GM23338 (cell line): ENCODE data around the gene BLZF1. TPM values are rescaled to one million over a fixed set of nuclear protein-coding genes. Genes with fewer than 3 reads are reported as not detected.

Source experiments
- ATAC-seq: fragments of 200-7000 bp; cut with Tn5 transposase; 3 replicates; pipeline ENCODE4 v1.9.1; 2020
- DNase-seq: peaks from one replicate; pipeline ENCODE4 v3.0.0-alpha.2; 2015; ENCODE audit warnings: low spot score
- H2AFZ ChIP-seq: fragments of 200-600 bp; sonication (generic); 2 replicates; pipeline ENCODE4 v1.8.0; 2016; ENCODE audit warnings: antibody characterized with exemption, mild to moderate bottlenecking, moderate library complexity
- H3F3A ChIP-seq: fragments of 200-600 bp; sonication (generic); replicated peaks from 2 replicates; pipeline ENCODE4 v1.8.0; 2017; ENCODE audit warnings: antibody characterized with exemption, mixed run types, low read depth
- H3K27ac ChIP-seq: fragments of 200-600 bp; sonication (generic); 2 replicates; pipeline ENCODE4 v1.6.1; 2016; ENCODE audit warnings: low read depth
- H3K27me3 ChIP-seq: fragments of 200-600 bp; sonication (generic); 2 replicates; pipeline ENCODE4 v1.8.0; 2016; ENCODE audit warnings: mild to moderate bottlenecking, mixed run types, moderate library complexity; ENCODE audit not compliant: insufficient read depth
- H3K36me3 ChIP-seq: fragments of 200-600 bp; sonication (generic); 2 replicates; pipeline ENCODE4 v1.8.0; 2016; ENCODE audit warnings: mild to moderate bottlenecking; ENCODE audit not compliant: insufficient read depth
- H3K4me1 ChIP-seq: fragments of 200-600 bp; sonication (generic); 2 replicates; pipeline ENCODE4 v1.8.0; 2016; ENCODE audit warnings: mild to moderate bottlenecking, moderate library complexity; ENCODE audit not compliant: insufficient read depth
- H3K4me2 ChIP-seq: fragments of 200-600 bp; sonication (generic); 2 replicates; pipeline ENCODE4 v1.7.1; 2017; ENCODE audit warnings: mixed run types
- H3K4me3 ChIP-seq: fragments of 200-600 bp; sonication (generic); 2 replicates; pipeline ENCODE4 v1.6.1; 2016; ENCODE audit warnings: mixed run types
- H3K79me2 ChIP-seq: fragments of 200-600 bp; sonication (generic); replicated peaks from 2 replicates; pipeline ENCODE4 v1.8.0; 2017; ENCODE audit warnings: mild to moderate bottlenecking; ENCODE audit not compliant: insufficient read depth
- H3K9me2 ChIP-seq: fragments of 200-600 bp; sonication (generic); 2 replicates; pipeline ENCODE4 v1.8.0; 2017; ENCODE audit not compliant: insufficient read depth
- H4K20me1 ChIP-seq: fragments of 200-600 bp; sonication (generic); replicated peaks from 2 replicates; pipeline ENCODE4 v1.8.0; 2017; ENCODE audit warnings: mild to moderate bottlenecking; ENCODE audit not compliant: insufficient read depth
- H3K27ac Mint-ChIP-seq: 2 replicates; pipeline ENCODE4 v1.8.0; 2020; ENCODE audit warnings: inconsistent platforms, mild to moderate bottlenecking, moderate library complexity, mixed read lengths
- H3K27me3 Mint-ChIP-seq: 3 replicates; pipeline ENCODE4 v1.8.0; 2022; ENCODE audit warnings: low read depth, mild to moderate bottlenecking, moderate library complexity, mixed read lengths, inconsistent platforms; ENCODE audit not compliant: insufficient read depth, poor library complexity
- H3K36me3 Mint-ChIP-seq: 3 replicates; pipeline ENCODE4 v1.8.0; 2021; ENCODE audit warnings: low read depth, mild to moderate bottlenecking, inconsistent platforms, moderate library complexity, mixed read lengths
- H3K4me1 Mint-ChIP-seq: 3 replicates; pipeline ENCODE4 v1.8.0; 2020; ENCODE audit warnings: mild to moderate bottlenecking, inconsistent platforms, mixed read lengths
- H3K4me3 Mint-ChIP-seq: 3 replicates; pipeline ENCODE4 v1.8.0; 2021; ENCODE audit warnings: moderate library complexity, mild to moderate bottlenecking, inconsistent platforms, mixed read lengths
- H3K9me3 Mint-ChIP-seq: 3 replicates; pipeline ENCODE4 v1.8.0; 2020; ENCODE audit warnings: moderate library complexity, mild to moderate bottlenecking, inconsistent platforms, mixed read lengths
- EZH2 ChIP-seq: fragments of 200-600 bp; sonication (generic); IDR thresholded peaks from one replicate; pipeline ENCODE4 v1.8.0; 2017; ENCODE audit warnings: antibody characterized with exemption, mild to moderate bottlenecking, low read depth; ENCODE audit not compliant: unreplicated experiment
- EZH2phosphoT487 ChIP-seq: fragments of 200-600 bp; sonication (generic); IDR thresholded peaks from one replicate; pipeline ENCODE4 v1.8.1; 2018; ENCODE audit warnings: antibody characterized with exemption; ENCODE audit not compliant: unreplicated experiment
- JUNB ChIP-seq: IDR thresholded peaks from one replicate; pipeline ENCODE4 v1.6.1; 2016; ENCODE audit warnings: antibody characterized with exemption; ENCODE audit not compliant: unreplicated experiment
- NANOG ChIP-seq: IDR thresholded peaks from 2 replicates; pipeline ENCODE4 v1.6.1; 2016; ENCODE audit warnings: antibody characterized with exemption, borderline replicate concordance
- POLR2AphosphoS5 ChIP-seq: IDR thresholded peaks from 2 replicates; pipeline ENCODE4 v1.6.1; 2016; ENCODE audit warnings: antibody characterized with exemption, low read depth
- STAT1 ChIP-seq: IDR thresholded peaks from one replicate; pipeline ENCODE4 v1.6.1; 2016; ENCODE audit warnings: antibody characterized with exemption; ENCODE audit not compliant: unreplicated experiment
- ZNF114 ChIP-seq: fragments of 250-450 bp; sonication (Bioruptor Pico); IDR thresholded peaks from 2 replicates; pipeline ENCODE4 v1.5.0; 2020; ENCODE audit warnings: mild to moderate bottlenecking, moderate library complexity
- ZNF331 ChIP-seq: fragments of 250-450 bp; sonication (Bioruptor Pico); IDR thresholded peaks from 2 replicates; pipeline ENCODE4 v1.5.0; 2020; ENCODE audit warnings: low read depth, mild to moderate bottlenecking, moderate library complexity
- ZNF462 ChIP-seq: fragments of 250-450 bp; sonication (Bioruptor Pico); IDR thresholded peaks from 2 replicates; pipeline ENCODE4 v1.5.0; 2020; ENCODE audit warnings: mild to moderate bottlenecking, moderate library complexity
- polyA plus RNA-seq: library from polyadenylated mRNA; unstranded; fragments of >200 nt; fragmentation: Nextera tagmentation; extraction: Ambion mirVana; gene quantifications from 2 replicates; pipeline ENCODE4 v1.2.1, GENCODE V29; 2016
- total RNA-seq: library from RNA; depleted of rRNA; stranded (reverse); fragments of >200 nt; shearing (Covaris generic); gene quantifications from 2 replicates; pipeline ENCODE4 v1.2.3, GENCODE V29; 2014

BLZF1 gene
- total and polyA plus RNA-seq, 2 experiments from 2014 or later: 9.5 to 14.5 TPM

GRCh38 chr1:169325117-169325516 is 42.9 kb upstream of the BLZF1 start (continued):
- TF ChIP-seq ZNF462 (CRISPR knock-in tag): peak; percentile 81; the same call in 1 of the 2 replicates
- TF ChIP-seq POLR2AphosphoS5: no peak

- H3K79me2 ChIP-seq: peaks cover 4% of the 10 kb centered on the region; the same call in 1 of the 2 replicates
- no peaks in the 10 kb centered on the region for H3K36me3 ChIP-seq
- no peak overlapping the region for H3K4me2 ChIP-seq
- H3K27ac Mint-ChIP-seq: no peak overlapping the region
- H3F3A ChIP-seq: no peaks in the 10 kb centered on the region
- H3K36me3 Mint-ChIP-seq: peaks cover 7% of the 10 kb centered on the region; the same call in 2 of the 3 replicates
- no peaks in the 10 kb centered on the region for H4K20me1 ChIP-seq
- H3K4me1 Mint-ChIP-seq: peaks cover 17% of the 10 kb centered on the region
- no peaks in the 10 kb centered on the region for H3K27me3 ChIP-seq
- no peak overlapping the region for H3K4me3 Mint-ChIP-seq
- peaks cover 4% of the 10 kb centered on the region; the same call in 2 of the 3 replicates for H3K9me3 Mint-ChIP-seq
- H3K4me1 ChIP-seq: peaks cover 24% of the 10 kb centered on the region
- no peak overlapping the region for H3K27ac ChIP-seq
- DNase-seq (no peak), ATAC-seq (no peak)
- no peaks in the 10 kb centered on the region for H3K27me3 Mint-ChIP-seq
- no peak overlapping the region for H2AFZ ChIP-seq
- no peaks in the 10 kb centered on the region for H3K9me2 ChIP-seq
- no peak overlapping the region for H3K4me3 ChIP-seq
- no peak for TF ChIP-seq STAT1
- TF ChIP-seq ZNF462 (CRISPR knock-in tag): no peak
- no peak for TF ChIP-seq NANOG
- no peak for TF ChIP-seq ZNF114 (CRISPR knock-in tag)
- TF ChIP-seq EZH2: no peak
- no peak for TF ChIP-seq ZNF331
- TF ChIP-seq EZH2phosphoT487: no peak
- TF ChIP-seq POLR2AphosphoS5: no peak
- TF ChIP-seq JUNB: no peak
These were observed 41.6 kb upstream of the BLZF1 start for GRCh38 chr1:169326261-169326955.
